Esophagus muscularis mucosa (tissue), 4 donors: ENCODE results near the gene OVAAL. TPM values are rescaled to one million over a fixed set of nuclear protein-coding genes. Genes with fewer than 3 reads are reported as not detected.
A peak's percentile ranks its signal among the peaks of the same experiment; 100 is the strongest.

ENCODE experiments used
- DNase-seq: peaks from one replicate; pipeline ENCODE4 v3.0.0-alpha.2; 2017; ENCODE audit errors: extremely low spot score
- H3K27ac ChIP-seq, 4 donors: fragments of 200-600 bp; sonication (generic); replicated peaks in 1 of 4; 1 replicate in 3 of 4; 2 replicates in 1 of 4; pipeline ENCODE4 v1.5.1; 2016 to 2019; ENCODE audit warnings: mild to moderate bottlenecking in 1 of 4
- H3K27me3 ChIP-seq, 4 donors: fragments of 200-600 bp; sonication (generic); one replicate each; pipeline versions ENCODE4 v1.5.1 to v1.6.0; 2016 to 2019
- H3K36me3 ChIP-seq, 4 donors: fragments of 200-600 bp; sonication (generic); one replicate each; pipeline ENCODE4 v1.5.1; 2016 to 2019
- H3K4me1 ChIP-seq, 4 donors: fragments of 200-600 bp; sonication (generic); one replicate each; pipeline ENCODE4 v1.5.1; 2016 to 2019
- H3K4me3 ChIP-seq, 4 donors: fragments of 200-600 bp; sonication (generic); 1 replicate in 2 of 4; 2 replicates in 2 of 4; pipeline ENCODE4 v1.5.1; 2016 to 2019; ENCODE audit warnings: mild to moderate bottlenecking in 4 of 4, moderate library complexity in 1 of 4
- H3K9me3 ChIP-seq, 4 donors: fragments of 200-600 bp; sonication (generic); 1 replicate in 3 of 4; 2 replicates in 1 of 4; pipeline ENCODE4 v1.5.1; 2016 to 2019
- CTCF ChIP-seq, 3 experiments: fragments of 200-600 bp in 2 of 3; fragments of 450-650 bp in 1 of 3; sonication (generic) in 2 of 3; IDR thresholded peaks; one replicate each; pipeline ENCODE4 v1.5.1; 2017 to 2019; ENCODE audit warnings: antibody characterized with exemption in 3 of 3, mild to moderate bottlenecking in 2 of 3, moderate library complexity in 1 of 3
- EP300 ChIP-seq: sonication (generic); formaldehyde crosslinking; IDR thresholded peaks from one replicate; pipeline ENCODE4 v1.6.1; 2017; ENCODE audit warnings: antibody characterized with exemption
- POLR2A ChIP-seq: fragments of 450-650 bp; IDR thresholded peaks from one replicate; pipeline ENCODE4 v1.6.1; 2017; ENCODE audit warnings: antibody characterized with exemption, moderate library complexity, mild to moderate bottlenecking, low read depth
- POLR2AphosphoS5 ChIP-seq, 2 donors: sonication (generic); formaldehyde crosslinking; IDR thresholded peaks; one replicate each; pipeline ENCODE4 v1.6.1; 2017; ENCODE audit warnings: antibody characterized with exemption in 2 of 2
- WGBS: methylation state at CpG from one replicate; pipeline ENCODE4 v1.1.5; 2018; 5-methylcytosine and 5-hydroxymethylcytosine counted together
- intact Hi-C: fragments of 100-400 bp; cut with DNase I; formaldehyde crosslinking; loops from one replicate; pipeline ENCODE4 v1.15.1; 2023
- small RNA-seq, 3 donors: library from RNA; depleted of rRNA; stranded (forward); fragments of <200 nt; gene quantifications; one replicate each; pipeline ENCODE3, GENCODE V24; 2016
- total RNA-seq, 4 donors: library from RNA; depleted of rRNA; stranded (reverse); fragments of >200 nt; gene quantifications; one replicate each; pipeline versions ENCODE4 v1.1.0 to v1.2.1, GENCODE V29; 2016

The OVAAL gene
- total RNA-seq, 4 donors from 2014 or later, result not detected

- Histone ChIP-seq H3K9me3 (no peaks in the 10 kb centered on the region), H3K36me3 (no peaks in the 10 kb centered on the region), H3K4me1 (peaks cover 11 to 54% (median 52%) of the 10 kb centered on the region in 4 donors), H3K27me3 (no peaks in the 10 kb centered on the region), H3K4me3 (no peak overlapping the region), H3K27ac (peak overlapping the region in 2 of 4 donors; percentile 1 to 40)
- DNase-seq, result no peak
- WGBS, result 60% methylated on average over 5 of the region's 5 CpGs
- intact Hi-C loops, result no loop called here
- TF ChIP-seq POLR2AphosphoS5 (IDR thresholded peaks at IDR 0.05) (no peak), EP300 (no peak), POLR2A (no peak), CTCF (IDR thresholded peaks at IDR 0.05) (no peak)
Measured at GRCh38 chr1:180614730-180615129, 56.0 kb downstream of the OVAAL start.

- no peaks in the 10 kb centered on the region for H3K9me3 ChIP-seq
- intact Hi-C loops, result no loop called here
- 56% methylated on average over 8 of the region's 8 CpGs for WGBS
- no peak for DNase-seq
- H3K4me1 ChIP-seq, result peaks cover 11 to 45% (median 44%) of the 10 kb centered on the region in 4 donors
- H3K27me3 ChIP-seq, result no peaks in the 10 kb centered on the region
- no peaks in the 10 kb centered on the region for H3K36me3 ChIP-seq
- no peak overlapping the region for H3K4me3 ChIP-seq
- TF ChIP-seq CTCF (IDR thresholded peaks at IDR 0.05) (no peak), EP300 (no peak), POLR2AphosphoS5 (IDR thresholded peaks at IDR 0.05) (no peak), POLR2A (no peak)
- peak overlapping the region in 2 of 4 donors; percentile 10 to 40 for H3K27ac ChIP-seq
Measured at GRCh38 chr1:180615493-180616290, 56.9 kb downstream of the OVAAL start.

Small RNA genes lying within 50 kb of the gene (small RNA-seq; reads per million reads assigned to genes)
- 0 reads per million in 3 donors for gene RF00019

Other genes starting within 250 kb of the OVAAL start
- gene ACBD6, start 56.4 kb upstream of the OVAAL start, total RNA-seq, result 10 to 100 TPM; 33.3 to 44.0 (median 42.6) TPM
- gene XPR1, start 73.1 kb downstream of the OVAAL start, total RNA-seq, result 10 to 100 TPM; 15.8 to 26.7 (median 22.8) TPM